Measurements from ENCODE around the gene SPAG8. TPM values are rescaled to one million over a fixed set of nuclear protein-coding genes. Genes with fewer than 3 reads are reported as not detected.

SPAG8 gene
- total RNA-seq, 1 donor from 2014 or later, result 0.12 TPM

GRCh38 chr9:35781066-35781465, 31.0 kb downstream of the SPAG8 start:
- no peak for DNase-seq (ENCODE audit: low read depth)
- no peak overlapping the region for H3K4me3 ChIP-seq (ENCODE audit: low read depth, low read length)
- TF ChIP-seq, protein P1, sequence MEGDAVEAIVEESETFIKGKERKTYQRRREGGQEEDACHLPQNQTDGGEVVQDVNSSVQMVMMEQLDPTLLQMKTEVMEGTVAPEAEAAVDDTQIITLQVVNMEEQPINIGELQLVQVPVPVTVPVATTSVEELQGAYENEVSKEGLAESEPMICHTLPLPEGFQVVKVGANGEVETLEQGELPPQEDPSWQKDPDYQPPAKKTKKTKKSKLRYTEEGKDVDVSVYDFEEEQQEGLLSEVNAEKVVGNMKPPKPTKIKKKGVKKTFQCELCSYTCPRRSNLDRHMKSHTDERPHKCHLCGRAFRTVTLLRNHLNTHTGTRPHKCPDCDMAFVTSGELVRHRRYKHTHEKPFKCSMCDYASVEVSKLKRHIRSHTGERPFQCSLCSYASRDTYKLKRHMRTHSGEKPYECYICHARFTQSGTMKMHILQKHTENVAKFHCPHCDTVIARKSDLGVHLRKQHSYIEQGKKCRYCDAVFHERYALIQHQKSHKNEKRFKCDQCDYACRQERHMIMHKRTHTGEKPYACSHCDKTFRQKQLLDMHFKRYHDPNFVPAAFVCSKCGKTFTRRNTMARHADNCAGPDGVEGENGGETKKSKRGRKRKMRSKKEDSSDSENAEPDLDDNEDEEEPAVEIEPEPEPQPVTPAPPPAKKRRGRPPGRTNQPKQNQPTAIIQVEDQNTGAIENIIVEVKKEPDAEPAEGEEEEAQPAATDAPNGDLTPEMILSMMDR (conservative IDR thresholded peaks at IDR 0.05; ENCODE audit: low read depth, low read length), result no peak

- no peak overlapping the region for H3K4me3 ChIP-seq (ENCODE audit: low read depth, low read length)
- DNase-seq (ENCODE audit: low read depth), result no peak
- TF ChIP-seq, protein P1 (conservative IDR thresholded peaks at IDR 0.05; ENCODE audit: low read depth, low read length), result no peak
Observed at GRCh38 chr9:35778496-35778895, 33.6 kb downstream of the SPAG8 start.

- TF ChIP-seq, protein P1 (conservative IDR thresholded peaks at IDR 0.05; ENCODE audit: low read depth, low read length), result no peak
- DNase-seq (ENCODE audit: low read depth), result no peak
- H3K4me3 ChIP-seq (ENCODE audit: low read depth, low read length), result no peak overlapping the region
Observed at GRCh38 chr9:35776018-35776417, 36.0 kb downstream of the SPAG8 start.

DNA sequence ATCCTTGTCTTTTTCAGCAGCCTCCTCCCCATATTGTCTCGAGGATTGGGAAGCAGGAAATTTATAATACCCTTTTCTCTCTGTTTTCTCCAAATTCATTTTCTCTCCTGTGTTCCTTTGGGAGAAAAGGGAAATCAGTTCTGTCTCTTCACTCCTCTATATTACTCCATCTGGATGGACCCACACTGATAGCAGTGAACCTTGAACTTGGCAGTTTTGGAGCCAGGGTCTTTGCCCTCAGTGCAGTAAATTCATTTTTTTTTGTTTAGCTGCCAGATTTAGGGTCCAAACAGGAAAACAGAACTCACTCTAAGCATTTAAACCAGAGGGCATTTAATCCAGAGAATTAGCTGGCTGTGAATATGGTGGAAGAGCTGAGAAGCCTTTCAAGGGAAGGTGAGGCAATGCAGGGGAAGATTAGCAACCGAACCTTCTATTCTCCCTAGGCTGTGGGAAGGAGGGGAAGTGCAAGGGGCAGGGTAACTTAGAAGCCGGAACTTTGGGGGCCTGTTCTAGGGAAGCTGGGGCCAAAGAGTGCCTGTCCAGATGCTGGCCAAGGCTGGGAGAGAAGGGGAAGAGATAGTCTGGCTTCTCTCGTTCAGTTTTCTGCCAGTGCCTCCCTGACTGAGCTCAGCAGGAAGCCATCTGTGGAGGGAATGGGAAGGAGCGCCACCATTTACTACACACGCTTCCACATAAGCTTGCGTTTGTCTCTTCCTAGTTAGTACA, 37.0 kb downstream of the SPAG8 start:
- TF ChIP-seq, protein P1 (conservative IDR thresholded peaks at IDR 0.05; ENCODE audit: low read depth, low read length), result no peak
- no peak for DNase-seq (ENCODE audit: low read depth)
- H3K4me3 ChIP-seq (ENCODE audit: low read depth, low read length), result no peak overlapping the region

DNA sequence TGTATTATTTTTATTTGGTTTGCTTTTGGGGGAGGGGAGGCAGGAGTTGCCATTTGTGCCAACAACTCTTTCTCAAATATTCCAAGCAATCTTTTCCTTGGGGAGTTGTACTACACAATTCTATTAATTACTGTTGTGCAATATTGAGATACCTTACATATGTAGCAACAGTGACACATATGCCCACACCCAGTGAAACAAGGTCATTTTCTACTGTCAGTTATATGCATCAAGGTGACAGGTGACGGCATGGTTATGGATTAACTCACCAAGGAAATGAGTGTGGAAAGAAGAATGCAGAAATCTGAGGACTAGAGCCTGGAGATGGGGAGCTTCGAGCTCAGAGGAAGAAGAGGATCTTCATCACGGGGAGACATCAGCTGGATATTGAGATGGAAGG, 40.1 kb downstream of the SPAG8 start:
- TF ChIP-seq, protein P1 (conservative IDR thresholded peaks at IDR 0.05; ENCODE audit: low read depth, low read length), result no peak
- DNase-seq (ENCODE audit: low read depth), result no peak
- no peak overlapping the region for H3K4me3 ChIP-seq (ENCODE audit: low read depth, low read length)

GRCh38 chr9:35771534-35771933, 40.5 kb downstream of the SPAG8 start:
- no peak overlapping the region for H3K4me3 ChIP-seq (ENCODE audit: low read depth, low read length)

More at GRCh38 chr9:35771534-35771933, 40.5 kb downstream of the SPAG8 start:
- DNase-seq (ENCODE audit: low read depth), result no peak
- TF ChIP-seq, protein P1 (conservative IDR thresholded peaks at IDR 0.05; ENCODE audit: low read depth, low read length), result no peak
